Islet of Langerhans (tissue), 1 donor: ENCODE measurements around the gene PGAM2.
"Not testable (repeated sequence)": the region's sequence is repeated elsewhere in the genome, so short reads cannot be mapped to it uniquely, and the experiment has no call there.

Source experiments
- FAIRE-seq: peaks from one replicate; lab custom pipeline; 2011; peaks lifted over from hg19 to GRCh38; lab: Jason Lieb, UNC

The PGAM2 gene

GRCh38 chr7:44050121-44050914, 15.0 kb downstream of the PGAM2 start:
- FAIRE-seq, result no peak

GRCh38 chr7:44048031-44048795, 17.2 kb downstream of the PGAM2 start:
- FAIRE-seq, result no peak

GRCh38 chr7:44046321-44047061, 18.9 kb downstream of the PGAM2 start:
- FAIRE-seq, result no peak

- FAIRE-seq, result no peak
Observed at GRCh38 chr7:44045226-44046014, 19.9 kb downstream of the PGAM2 start.

GRCh38 chr7:44044315-44045225, 20.8 kb downstream of the PGAM2 start, which contains the start of gene DBNL:
DBNL (plus strand) TSS chr7:44044702; CDS start chr7:44044738, 36 bp downstream.
- FAIRE-seq, result no peak

- FAIRE-seq, result no peak
Observed at GRCh38 chr7:44043902-44044301, 21.5 kb downstream of the PGAM2 start.

GRCh38 chr7:44042221-44042620, 23.1 kb downstream of the PGAM2 start:
- FAIRE-seq, result no peak

- not testable (repeated sequence) for FAIRE-seq
Observed at GRCh38 chr7:44040493-44040891, 24.9 kb downstream of the PGAM2 start.

- not testable (repeated sequence) for FAIRE-seq
Observed at GRCh38 chr7:44039800-44040492, 25.4 kb downstream of the PGAM2 start.

- FAIRE-seq, result not testable (repeated sequence)
Observed at GRCh38 chr7:44038961-44039558, 26.3 kb downstream of the PGAM2 start.

- not testable (repeated sequence) for FAIRE-seq
Observed at GRCh38 chr7:44038553-44038952, 26.8 kb downstream of the PGAM2 start.

GRCh38 chr7:44037951-44038350, 27.4 kb downstream of the PGAM2 start:
- not testable (repeated sequence) for FAIRE-seq

GRCh38 chr7:44036364-44036763, 29.0 kb downstream of the PGAM2 start:
- FAIRE-seq, result not testable (repeated sequence)

- FAIRE-seq, result not testable (repeated sequence)
Observed at GRCh38 chr7:44033971-44034844, 31.2 kb downstream of the PGAM2 start.

GRCh38 chr7:44032031-44032430, 33.3 kb downstream of the PGAM2 start:
- not testable (repeated sequence) for FAIRE-seq

GRCh38 chr7:44031319-44031718, 34.0 kb downstream of the PGAM2 start:
- FAIRE-seq, result not testable (repeated sequence)

GRCh38 chr7:44030029-44030428, 35.3 kb downstream of the PGAM2 start:
- not testable (repeated sequence) for FAIRE-seq

GRCh38 chr7:44029433-44029832, 35.9 kb downstream of the PGAM2 start:
- FAIRE-seq, result not testable (repeated sequence)
